Left renal pelvis (tissue), 4 donors: ENCODE measurements around the gene SLC41A3. TPM values are rescaled to one million over a fixed set of nuclear protein-coding genes. Genes with fewer than 3 reads are reported as not detected.

ENCODE experiments used
- DNase-seq, 4 donors: peaks; one replicate each; pipeline ENCODE4 v3.0.0-alpha.2; 2013; ENCODE audit warnings: low read depth in 4 of 4, low spot score in 3 of 4
- polyA plus RNA-seq, 4 donors: library from polyadenylated mRNA; unstranded; fragments of 120-200 nt; gene quantifications; one replicate each; pipeline ENCODE4 v1.2.1, GENCODE V29; 2013; ENCODE audit not compliant: insufficient read length in 4 of 4

The SLC41A3 gene
- polyA plus RNA-seq, 4 donors = 71.9 to 92.4 (median 76.3) TPM

DNA sequence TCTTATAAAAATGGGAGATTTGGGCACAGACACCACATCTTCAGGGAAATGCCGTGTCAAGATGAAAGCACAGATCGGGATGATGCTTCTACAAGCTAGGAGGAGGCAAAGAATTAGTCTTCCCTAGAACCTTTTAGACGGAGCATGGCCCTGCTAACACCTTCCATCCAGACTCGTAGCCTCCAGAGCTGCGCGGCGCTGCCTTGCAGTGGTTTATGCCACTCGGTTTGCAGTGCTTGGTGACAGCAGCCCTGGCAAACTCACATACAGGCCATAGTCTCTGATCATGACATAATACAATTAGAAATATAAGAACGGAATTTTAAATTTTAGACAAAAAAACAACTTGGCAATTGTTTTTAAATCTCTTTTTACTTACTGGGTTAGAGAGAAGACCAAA, 37.1 kb upstream of the SLC41A3 start:
- DNase-seq = no peak

DNA sequence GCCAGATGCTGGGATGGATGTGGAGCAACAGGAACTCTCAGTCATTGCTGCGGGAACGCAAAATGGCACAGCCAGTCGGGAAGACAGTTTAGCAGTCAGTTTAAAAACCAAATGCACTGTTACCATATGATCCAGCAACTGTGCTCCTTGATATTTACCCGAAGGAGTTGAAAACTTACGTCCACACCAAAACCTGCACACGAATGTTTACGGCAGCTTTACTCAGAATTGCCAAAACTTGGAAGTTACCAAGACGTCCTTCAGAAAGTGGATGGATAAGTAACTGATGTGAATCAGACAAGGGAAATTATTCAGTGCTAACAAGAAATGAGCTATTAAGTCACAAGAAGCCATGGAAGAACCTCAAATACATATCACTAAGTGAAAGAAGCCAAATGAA, 36.1 kb upstream of the SLC41A3 start:
- DNase-seq = no peak

DNA sequence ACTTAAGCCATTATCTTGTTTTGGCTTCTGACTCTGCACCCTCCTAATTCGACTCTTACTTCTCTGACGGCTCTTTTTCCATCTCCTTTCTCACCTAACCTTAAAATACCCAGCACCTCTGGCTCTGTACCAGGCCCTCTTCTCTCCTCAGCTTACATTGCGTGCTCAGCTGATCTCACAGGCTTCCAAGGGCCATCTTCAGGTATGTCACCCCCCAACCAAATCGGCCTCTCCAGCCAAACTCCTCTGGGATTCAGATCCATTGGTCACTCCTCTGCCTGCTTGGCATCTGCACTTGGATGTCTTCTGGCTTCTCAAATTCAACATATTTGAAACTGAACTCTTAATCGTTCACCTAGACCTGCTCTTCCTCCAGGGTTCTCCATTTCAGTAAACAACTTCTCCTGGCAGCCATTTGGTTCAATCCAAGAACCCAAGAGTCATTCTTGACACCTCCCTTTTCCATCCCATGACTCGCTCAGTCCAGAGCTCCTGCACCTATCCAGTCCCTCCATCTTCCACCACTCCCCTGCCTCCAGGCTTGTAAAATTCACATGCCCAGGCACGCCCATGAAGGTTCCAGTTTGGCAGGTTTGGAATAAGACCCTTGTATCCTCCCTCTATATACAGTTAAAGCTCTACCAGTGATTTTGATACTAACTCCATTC, 35.2 kb upstream of the SLC41A3 start:
- DNase-seq = no peak

DNA sequence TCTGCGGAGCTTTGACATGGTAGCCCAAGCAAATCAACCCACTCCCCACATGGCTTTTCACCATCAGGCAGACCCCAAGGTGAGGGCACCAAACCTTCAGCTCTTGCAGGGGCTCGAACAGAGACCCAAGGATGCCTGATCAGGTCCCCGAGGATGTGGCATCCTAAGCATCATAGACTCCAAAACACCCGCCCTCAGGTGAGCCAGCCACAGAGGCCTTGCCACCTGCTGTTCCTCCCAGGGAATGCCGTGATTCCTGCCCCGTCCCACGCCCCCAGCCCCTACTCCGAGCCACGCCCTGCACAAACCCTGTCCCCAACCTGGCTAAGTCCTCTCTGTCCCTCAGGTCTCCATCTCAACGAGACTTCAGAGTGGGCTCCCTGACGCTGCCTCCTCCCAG, 34.7 kb upstream of the SLC41A3 start:
- no peak for DNase-seq

DNA sequence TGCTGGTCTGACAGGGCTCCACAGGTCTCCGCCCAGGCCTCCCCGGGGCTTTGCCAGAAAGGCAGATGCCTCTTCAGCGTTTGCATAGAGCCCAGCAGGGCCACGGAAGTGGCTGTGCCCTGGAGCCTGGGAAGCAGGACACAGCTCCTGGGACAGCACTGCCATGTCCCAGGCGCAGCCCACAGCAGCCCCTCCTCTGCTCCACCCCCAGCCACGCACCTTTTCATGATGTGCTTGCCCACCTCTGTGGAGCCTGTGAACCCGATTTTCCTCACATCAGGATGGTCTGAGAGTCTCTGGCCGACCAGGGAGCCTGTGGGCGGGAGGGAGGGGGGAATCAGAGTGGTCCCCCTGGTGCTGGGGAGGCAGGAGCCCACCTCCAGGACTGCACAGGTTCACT, 33.9 kb upstream of the SLC41A3 start:
- no peak for DNase-seq

DNA sequence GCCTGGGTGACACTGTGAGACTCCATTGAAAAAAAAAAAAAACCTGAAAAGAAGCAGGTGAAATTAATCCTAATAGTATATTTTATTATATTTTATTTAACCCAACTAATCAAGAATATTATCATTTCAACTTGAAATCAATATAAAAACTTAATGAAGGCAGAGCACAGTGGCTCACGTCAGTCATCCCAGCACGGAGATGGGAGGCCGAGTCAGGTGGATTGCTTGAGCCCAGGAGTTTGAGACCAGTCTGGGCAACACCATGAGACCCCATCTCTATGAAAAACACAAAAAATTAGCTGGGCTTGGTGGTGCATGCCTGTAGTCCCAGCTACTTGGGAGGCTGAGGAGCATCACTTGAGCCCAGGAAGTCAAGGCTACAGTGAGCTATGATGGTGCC, 33.3 kb upstream of the SLC41A3 start:
- no peak for DNase-seq

DNA sequence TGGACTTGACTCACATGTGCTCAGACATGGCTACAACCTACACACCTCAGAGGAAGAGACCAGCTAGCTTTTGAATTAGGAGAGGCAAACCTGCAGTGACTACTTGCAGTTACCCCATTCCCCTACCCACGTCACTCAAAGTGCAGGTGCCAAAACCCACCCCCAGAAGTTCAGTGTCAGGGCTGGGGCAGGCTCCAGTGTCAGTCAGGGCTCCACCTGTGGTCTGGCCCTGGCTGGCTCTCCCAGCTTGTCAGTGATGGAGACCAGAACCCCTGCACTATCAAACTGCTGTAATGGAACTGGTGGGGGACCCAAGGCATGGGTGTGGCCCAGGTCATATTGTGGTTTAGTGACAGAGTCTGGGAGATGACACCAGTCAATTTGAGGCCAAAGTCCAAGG, 32.6 kb upstream of the SLC41A3 start:
- no peak for DNase-seq

DNA sequence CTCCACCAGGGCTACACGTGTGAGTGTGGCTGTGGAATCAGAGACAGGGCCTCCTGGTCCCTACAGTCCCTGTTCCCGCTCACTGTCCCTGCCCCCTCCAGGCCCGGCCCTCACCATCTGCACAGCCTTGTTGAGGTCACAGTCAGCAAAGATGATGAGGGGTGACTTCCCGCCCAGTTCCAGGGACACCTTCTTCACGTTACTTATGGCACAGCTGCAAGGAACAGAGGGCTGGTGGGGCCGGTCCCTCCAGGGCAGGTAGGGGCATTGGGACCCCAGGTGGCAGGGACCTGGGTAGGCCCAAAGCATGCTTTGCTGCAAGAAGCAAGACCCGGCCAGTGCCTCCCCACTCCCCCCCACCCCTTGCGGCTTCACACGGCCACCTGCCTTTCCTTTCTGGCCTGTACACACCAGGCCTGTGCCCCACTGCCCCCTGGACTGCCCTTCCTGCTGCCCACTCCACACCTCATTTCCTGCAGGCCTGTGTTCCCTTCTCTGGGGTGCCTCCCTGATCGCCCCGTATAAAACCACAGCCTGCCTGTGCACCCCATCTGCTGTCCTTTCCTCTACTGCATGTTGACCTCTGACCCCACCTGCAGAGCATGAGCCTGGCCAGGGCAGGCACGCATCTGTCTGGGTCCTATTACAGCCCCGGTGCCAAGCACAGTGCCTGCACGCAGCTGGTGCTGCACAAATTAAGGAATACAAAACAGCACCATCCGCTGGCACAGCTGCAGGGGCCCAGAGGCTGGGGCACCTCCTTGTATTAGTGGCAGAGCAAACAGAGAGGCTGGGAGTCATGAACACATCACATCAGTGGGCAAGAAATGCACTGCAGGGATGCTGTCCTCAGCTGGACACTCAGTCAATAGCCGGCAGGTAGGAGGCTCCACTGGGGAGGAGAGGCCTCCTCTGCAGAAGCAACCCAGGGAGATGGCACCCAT, 30.8 kb upstream of the SLC41A3 start:
- DNase-seq = no peak

DNA sequence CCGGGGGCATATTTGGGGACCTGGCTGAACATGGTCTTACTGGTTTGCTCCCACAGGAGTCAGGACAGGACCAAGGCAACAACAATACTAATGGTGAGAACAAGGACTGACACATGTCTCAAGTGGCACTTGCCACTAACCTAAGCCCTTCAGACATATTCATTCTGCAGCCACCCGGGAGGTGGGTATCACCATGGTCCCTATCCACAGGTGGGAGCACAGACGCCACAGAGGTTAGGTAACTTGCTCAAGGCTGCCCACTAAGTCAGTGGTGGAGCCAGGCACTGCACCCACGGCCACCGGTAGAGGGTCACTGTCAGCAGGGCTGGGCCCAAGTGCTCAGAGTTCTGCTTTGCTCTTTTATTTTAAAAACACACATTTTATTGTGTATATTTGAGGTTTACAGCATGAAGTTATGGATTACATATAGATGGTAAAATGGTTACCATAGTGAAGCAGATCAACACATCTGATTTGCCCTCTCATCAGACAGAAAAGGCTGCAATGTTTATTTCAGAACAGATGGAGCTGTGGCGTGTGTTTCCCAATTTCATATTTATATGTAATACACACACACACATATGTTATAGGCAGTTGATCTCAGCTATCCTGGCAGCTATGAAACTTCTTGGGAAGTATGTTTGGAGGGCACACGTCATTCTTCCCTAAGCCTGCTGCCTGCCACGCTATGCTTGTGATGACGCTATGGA, 30.0 kb upstream of the SLC41A3 start:
- DNase-seq = no peak

DNA sequence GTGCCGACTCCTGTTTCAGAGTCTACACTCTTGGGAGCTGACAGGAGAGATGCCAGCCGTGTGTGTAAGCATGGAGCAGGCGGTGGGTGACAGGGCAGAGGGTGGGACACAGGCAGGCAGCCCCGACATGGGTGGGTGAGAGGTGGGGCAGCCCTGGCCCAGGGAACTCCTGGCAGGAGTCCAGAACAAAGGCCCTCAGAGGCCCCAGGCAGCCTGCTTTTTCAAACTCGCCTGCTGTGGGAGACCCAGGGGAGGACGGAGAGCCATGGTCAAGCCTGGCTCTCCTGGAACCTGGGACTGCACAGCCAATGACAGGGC, 29.3 kb upstream of the SLC41A3 start:
- DNase-seq = no peak

DNA sequence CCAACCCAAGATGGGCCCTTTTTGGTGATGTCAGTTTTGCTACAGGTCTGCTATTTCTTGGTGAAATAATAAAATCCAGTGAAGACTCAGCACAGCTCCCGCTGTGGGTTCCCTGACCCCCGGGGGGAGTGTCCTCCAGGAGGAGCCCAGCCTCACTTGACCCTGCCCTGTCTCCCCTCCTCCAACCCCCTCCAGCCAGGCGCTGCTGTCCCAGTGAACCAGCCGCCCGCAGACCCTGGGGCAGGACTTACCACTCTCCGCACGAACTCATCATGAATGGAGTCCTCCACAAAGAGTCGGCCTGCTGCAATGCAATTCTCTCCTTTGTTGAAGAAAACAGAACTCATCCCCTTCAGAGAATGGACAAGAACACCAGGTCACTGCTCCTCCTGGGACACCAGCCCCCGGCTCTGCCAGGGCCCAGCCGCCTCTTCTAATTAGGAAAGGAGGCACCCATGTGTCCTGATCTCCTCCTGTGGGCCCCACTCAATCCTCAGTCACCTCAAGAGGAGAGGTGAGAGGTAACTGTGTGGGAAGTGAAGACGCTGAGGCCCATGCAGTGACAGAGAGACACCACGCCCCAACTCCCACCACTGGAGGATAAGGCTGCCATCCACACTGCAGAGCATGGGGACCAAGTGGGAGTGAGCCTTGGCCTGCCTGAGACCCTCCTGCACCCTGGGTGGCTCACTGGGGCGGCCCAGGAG, 28.8 kb upstream of the SLC41A3 start:
- no peak for DNase-seq

DNA sequence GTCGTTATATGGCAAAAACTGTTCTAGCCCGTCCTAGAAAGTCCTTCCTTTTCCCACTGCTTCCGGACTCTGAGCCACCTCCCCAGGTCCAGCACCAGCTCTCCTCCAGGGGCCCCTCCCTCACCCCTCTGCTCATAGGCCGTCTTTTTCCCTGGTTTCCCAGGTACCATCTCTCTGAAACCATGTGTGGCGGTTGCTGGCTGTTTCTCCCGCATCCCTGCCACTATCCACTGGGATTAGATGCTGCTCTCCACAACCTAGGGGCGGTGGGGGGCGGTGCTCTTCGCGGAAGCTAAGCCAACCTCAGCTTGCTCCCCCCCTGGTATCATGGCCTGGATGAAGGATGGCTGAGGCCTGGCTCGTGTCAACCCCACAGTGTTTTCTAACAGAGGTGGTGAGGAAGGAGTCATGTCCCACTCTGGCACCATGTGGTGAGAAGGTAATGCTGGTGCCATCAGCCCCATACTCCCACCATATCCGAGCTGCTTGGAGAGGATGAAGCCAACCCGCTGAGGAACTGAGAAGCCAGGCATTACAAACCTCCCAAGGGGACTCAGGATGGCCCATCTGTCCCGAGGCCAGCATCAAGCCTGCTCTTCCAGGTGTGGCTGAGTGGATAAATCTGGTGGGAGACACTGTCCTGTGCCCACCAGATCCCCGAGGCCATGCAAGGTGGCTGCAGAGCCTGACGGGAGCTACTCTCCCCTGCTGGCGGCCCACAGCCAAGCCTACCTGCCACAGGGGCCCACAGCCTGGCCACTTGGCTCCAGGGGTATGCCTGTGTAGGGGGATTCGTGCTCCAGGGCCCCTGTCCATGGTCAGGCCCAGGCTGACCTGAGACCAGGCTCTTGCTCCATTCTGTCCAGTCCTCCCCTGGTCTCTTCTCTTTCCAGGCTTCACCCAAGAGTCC, 27.9 kb upstream of the SLC41A3 start:
- DNase-seq = no peak

DNA sequence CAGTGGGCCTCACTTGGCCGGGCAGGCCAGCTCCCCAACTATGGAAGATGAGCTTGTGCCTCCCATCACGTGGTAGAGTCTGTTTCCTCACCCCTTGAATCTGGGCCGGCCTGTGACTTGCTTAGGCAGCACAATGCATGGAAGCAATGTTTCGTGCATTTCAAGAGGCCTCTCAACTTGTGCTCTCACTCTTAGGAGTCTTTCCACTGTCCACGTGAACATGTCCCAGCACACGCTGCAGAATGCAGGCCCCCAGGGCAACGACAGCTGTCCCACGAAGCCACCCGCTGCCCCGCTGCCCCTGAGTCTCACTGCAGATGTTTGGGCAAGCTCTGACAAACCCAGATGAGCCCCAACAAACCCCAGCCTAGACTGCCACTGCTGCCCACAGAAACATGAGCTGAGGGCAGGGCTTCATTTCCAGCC, 27.2 kb upstream of the SLC41A3 start:
- DNase-seq = no peak

DNA sequence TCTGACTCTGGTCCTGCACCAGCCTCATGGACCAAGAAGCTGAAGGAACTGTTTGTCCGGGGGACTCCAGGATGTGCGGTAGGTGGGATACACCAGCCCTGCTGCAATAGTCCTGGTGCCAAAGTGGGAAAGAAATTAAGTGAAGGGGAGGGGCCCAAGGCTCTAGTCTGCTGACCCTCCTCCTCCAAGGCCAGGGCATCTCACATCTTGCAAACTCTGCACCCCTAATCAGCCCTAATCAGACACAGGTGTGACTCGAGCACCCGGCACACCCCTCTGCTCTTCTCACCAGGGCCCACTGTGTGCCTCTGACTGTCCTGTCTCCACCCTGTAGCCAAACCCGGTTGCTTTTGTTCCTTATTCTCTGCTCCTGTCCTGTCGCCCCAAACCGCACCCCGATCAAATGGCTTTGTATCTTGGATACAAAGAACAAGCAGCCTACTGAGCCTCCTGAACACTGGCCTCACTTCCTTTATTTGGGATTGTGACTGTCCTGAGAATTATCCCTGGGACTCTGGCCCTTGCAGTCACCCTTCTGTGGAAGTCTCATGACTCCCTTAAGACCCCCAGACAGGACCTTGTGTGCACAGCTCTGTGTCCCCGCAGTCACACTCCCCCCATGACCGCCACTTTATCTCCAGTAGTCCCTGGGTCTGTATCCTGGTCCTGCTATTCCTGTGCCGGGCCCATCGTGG, 26.7 kb upstream of the SLC41A3 start:
- DNase-seq = no peak

DNA sequence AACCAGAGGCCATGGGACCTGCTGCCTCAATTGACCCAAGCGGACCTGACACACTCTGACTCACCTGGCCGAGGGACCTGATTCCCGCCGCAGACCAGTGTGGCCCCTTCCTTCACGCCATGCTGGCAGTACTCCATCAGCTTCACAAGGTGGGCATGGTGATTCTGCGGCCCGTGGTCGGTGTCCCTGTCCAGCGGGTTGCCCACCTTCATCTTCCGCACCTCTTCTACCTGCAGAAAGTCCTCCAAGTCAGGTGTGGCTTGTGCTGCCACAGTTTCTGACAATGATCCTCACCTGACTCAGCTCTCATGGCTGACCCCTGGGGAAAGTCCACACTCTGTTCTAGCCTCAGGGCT, 25.9 kb upstream of the SLC41A3 start:
- DNase-seq = no peak

DNA sequence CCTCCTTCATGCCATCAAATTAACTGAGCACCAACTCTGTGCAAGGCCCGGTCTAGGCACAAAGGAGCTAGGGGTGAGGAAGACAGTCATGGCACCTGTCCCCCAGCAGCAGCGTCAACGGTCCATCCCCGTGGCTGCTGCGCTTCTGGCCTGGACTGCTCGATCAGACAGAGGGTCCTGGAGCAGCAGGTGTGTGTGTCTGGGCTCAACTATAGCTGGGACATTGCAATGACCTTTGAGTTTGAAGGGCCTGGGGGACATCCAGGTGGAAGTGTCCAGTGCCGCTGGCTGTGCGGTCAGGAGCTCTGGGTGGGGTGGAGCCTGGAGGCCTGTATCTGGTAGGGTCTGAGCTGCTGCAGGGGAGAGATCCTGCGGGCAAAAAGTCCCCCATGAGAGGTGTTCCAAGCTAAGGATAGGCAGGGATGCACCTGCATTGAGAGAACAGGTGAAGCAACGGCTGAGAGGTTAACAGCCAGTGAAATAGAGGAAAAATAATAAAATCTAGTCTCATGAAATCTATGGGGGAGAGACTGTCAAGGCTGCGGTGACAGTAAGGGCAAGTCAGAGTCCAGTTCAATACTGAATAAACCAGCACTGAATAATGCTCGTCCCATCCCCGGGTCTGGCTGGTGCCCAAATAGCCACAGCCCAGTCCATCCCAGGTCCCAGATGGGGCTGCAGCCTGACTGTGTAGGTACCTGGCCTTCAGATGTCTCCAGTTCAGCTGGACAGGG, 25.4 kb upstream of the SLC41A3 start:
- no peak for DNase-seq

DNA sequence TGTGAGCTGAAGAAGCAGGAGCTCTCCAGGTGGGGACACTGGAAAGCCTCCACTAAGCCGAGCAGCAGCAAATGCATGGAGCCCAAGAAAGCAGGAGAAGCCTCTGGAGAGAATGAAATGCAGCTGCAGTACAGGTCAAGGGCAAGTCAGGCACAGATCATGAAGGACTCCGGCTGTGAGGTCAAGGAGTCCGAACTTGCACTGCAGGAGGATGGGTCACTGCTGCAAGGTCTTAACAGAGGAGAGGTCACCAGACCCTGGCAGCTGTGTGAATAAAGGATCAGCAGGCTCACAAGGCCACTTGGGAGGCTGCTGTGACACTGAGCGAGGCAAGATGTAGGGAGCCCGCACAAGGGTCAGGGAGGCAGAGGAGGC, 24.7 kb upstream of the SLC41A3 start:
- no peak for DNase-seq

DNA sequence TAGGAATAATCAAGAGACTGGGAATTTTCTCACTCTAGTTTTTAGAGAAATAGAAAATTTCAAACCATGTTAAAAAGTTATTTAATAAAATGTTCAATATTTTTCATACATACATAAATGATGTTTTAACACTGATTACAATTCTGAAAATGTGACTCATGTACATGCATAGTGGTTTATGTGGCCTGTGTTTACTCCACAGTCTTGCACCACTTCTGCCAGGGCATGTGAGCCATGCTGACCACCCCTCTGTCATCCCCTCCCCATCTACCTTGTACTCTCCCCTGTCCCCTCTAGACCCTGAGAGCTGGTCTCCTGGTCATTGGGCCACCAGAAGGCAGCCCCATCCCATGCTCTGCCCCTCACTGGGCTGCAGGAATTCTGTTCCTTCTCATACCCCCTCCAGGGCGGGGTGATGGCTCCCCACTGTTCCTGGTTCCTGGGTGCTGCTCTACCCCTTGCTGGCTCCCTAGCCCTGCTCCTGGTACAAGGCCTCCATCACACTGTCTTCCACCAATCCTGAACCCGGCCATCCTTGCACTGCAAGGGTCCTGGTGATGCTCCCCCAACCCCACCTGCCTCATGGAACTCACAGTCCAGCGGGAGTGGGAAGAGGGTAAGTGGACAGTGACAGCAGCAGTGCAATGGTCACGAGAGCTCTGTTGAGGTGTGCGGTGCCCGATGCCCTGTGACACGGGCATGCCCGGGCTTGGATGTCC, 24.2 kb upstream of the SLC41A3 start:
- DNase-seq = no peak
